Psoas muscle (tissue), 8 donors: ENCODE results near the gene LPP. TPM values are rescaled to one million over a fixed set of nuclear protein-coding genes. Genes with fewer than 3 reads are reported as not detected.

Source experiments
- ATAC-seq, 4 donors: fragments of 200-7000 bp; cut with Tn5 transposase; one replicate each; pipeline ENCODE4 v1.9.1; 2020; ENCODE audit warnings: moderate library complexity in 3 of 4, mild to moderate bottlenecking in 2 of 4
- DNase-seq, 2 donors: peaks; one replicate each; pipeline ENCODE4 v3.0.0-alpha.2; 2020
- H3K27ac ChIP-seq: fragments of 200-600 bp; one replicate; pipeline ENCODE4 v1.8.0; 2022
- H3K27me3 ChIP-seq, 3 donors: fragments of 200-600 bp in 1 of 3; one replicate each; pipeline versions ENCODE4 v1.6.1 to v1.8.0; 2013 to 2022; ENCODE audit warnings: low read length in 2 of 3, mild to moderate bottlenecking in 2 of 3, moderate library complexity in 1 of 3; ENCODE audit not compliant: insufficient read depth in 3 of 3
- H3K36me3 ChIP-seq, 2 donors: fragments of 200-600 bp in 1 of 2; one replicate each; pipeline versions ENCODE4 v1.6.1 to v1.8.0; 2013 to 2022; ENCODE audit warnings: low read depth in 1 of 2, mild to moderate bottlenecking in 1 of 2, moderate library complexity in 1 of 2; ENCODE audit not compliant: insufficient read depth in 1 of 2
- H3K4me1 ChIP-seq: fragments of 200-600 bp; one replicate; pipeline ENCODE4 v1.8.0; 2022
- H3K4me3 ChIP-seq: fragments of 200-600 bp; one replicate; pipeline ENCODE4 v1.8.0; 2022; ENCODE audit warnings: mild to moderate bottlenecking
- H3K9me3 ChIP-seq: fragments of 200-600 bp; one replicate; pipeline ENCODE4 v1.8.0; 2022
- WGBS, 3 donors: extraction: QIAGEN DNeasy Blood & Tissue Kit; methylation state at CpG; one replicate each; pipeline versions ENCODE4 v1.1.6 to v1.1.7; 2013; 5-methylcytosine and 5-hydroxymethylcytosine counted together
- intact Hi-C, 2 donors: fragments of 100-400 bp; cut with DNase I; formaldehyde crosslinking; loops; one replicate each; pipeline versions ENCODE4 v1.11.0 to v1.14.2; 2022
- polyA plus RNA-seq, 3 donors: library from polyadenylated mRNA; stranded (reverse); fragments of 200-250 nt; gene quantifications; one replicate each; pipeline ENCODE4 v1.2.3, GENCODE V29; 2013
- total RNA-seq, 4 donors: library from RNA; stranded (reverse); fragmentation: NEBNext Ultra II Directional in 2 of 4; extraction: Animal tissue kit (Norgen Biotek cat#: 25700) in 2 of 4; gene quantifications; one replicate each; pipeline versions ENCODE4 v1.2.1 to v1.2.4, GENCODE V29; 2021 to 2023
- TF ChIP-seq, protein P1 (sequence below): fragments of 200-600 bp; IDR thresholded peaks from one replicate; pipeline ENCODE4 v1.8.0; 2022; ENCODE audit warnings: antibody characterized with exemption
- donor health status: healthy with polysubstance abuse.
- donor health status: DM: no; HTN: no; CAD: no; lungs with moderate emphysema.
- donor health status: Bipolar disorder and iron deficiency.
- donor health status: healthy.
- donor health status: DM: yes; HTN: yes; CAD: no.
- donor health status: DM: no; HTN: no; CAD: no.
- donor health status: DM: no; HTN: no; CAD: no.
- donor health status: DM: yes; HTN: yes; CAD: no.

LPP gene
- total and polyA plus RNA-seq, 7 donors, result 2.6 to 80.3 (median 42.8) TPM

DNA sequence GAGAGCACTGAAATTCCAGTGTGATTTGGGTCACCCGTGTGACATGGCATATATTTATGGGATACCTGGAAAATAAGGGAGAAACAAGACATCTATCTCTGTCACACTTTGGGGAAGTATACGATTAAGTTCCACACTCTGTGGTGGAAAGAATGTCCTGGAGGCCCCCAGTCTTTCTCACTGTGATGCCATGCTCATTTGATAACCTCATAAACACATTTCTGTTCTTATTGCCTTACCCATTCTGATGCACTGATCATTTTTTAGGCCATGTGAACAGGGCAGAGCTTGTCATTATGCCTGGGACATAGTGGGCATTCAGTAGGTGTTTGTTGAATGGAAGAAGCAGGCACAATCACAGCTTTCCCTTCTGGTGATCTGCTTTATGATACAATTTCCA lies 668.5 kb downstream of the LPP start:
- Histone ChIP-seq H3K4me1 (peaks cover 23% of the 10 kb centered on the region), H3K27me3 (no peaks in the 10 kb centered on the region), H3K27ac (no peak overlapping the region), H3K9me3 (no peaks in the 10 kb centered on the region), H3K4me3 (no peak overlapping the region), H3K36me3 (no peaks in the 10 kb centered on the region)
- DNase-seq (no peak), ATAC-seq (no peak)
- TF ChIP-seq, protein P1, sequence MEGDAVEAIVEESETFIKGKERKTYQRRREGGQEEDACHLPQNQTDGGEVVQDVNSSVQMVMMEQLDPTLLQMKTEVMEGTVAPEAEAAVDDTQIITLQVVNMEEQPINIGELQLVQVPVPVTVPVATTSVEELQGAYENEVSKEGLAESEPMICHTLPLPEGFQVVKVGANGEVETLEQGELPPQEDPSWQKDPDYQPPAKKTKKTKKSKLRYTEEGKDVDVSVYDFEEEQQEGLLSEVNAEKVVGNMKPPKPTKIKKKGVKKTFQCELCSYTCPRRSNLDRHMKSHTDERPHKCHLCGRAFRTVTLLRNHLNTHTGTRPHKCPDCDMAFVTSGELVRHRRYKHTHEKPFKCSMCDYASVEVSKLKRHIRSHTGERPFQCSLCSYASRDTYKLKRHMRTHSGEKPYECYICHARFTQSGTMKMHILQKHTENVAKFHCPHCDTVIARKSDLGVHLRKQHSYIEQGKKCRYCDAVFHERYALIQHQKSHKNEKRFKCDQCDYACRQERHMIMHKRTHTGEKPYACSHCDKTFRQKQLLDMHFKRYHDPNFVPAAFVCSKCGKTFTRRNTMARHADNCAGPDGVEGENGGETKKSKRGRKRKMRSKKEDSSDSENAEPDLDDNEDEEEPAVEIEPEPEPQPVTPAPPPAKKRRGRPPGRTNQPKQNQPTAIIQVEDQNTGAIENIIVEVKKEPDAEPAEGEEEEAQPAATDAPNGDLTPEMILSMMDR, result no peak
- WGBS, 3 donors, result 71 to 75% (median 74%) methylated on average over 2 of the region's 2 CpGs
- intact Hi-C loops, result no loop called here

- no peak overlapping the region for H3K27ac ChIP-seq
- 61 to 78% (median 69%) methylated on average over 8 of the region's 8 CpGs for WGBS, 3 donors
Observed at GRCh38 chr3:188824566-188824965, 670.6 kb downstream of the LPP start.

DNA sequence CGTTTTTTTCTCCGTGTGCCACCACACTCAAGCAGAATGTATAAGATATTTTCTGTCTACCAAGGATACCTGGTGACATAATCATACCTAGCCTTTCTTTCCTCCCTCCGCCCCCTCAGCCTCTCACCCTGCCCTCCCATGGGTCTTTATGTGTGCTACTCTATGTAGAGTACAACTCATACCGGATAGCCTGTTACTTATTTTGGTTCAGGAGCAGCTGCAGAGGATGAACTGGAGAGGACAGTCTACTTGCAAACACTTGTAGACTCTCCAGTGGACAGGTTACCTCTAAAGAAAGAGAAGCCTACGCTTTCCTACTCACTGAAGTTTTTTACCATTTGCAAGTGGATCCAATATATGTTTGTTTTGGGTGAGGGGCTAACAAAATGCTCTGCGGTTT lies 671.9 kb downstream of the LPP start:
- peak in 1 of 4 donors; percentile 22 for ATAC-seq
- H3K4me1 ChIP-seq, result peaks cover 14% of the 10 kb centered on the region
- no peaks in the 10 kb centered on the region for H3K9me3 ChIP-seq
- intact Hi-C loops, result no loop called here
- TF ChIP-seq, protein P1, result no peak
- H3K4me3 ChIP-seq, result no peak overlapping the region
- H3K36me3 ChIP-seq, result no peaks in the 10 kb centered on the region
- no peak for DNase-seq
- H3K27me3 ChIP-seq, result no peaks in the 10 kb centered on the region
- H3K27ac ChIP-seq, result no peak overlapping the region
- 84 to 89% (median 86%) methylated on average over 6 of the region's 6 CpGs for WGBS, 3 donors

More at GRCh38 chr3:188824566-188824965, 670.6 kb downstream of the LPP start:
- H3K9me3 ChIP-seq, result no peaks in the 10 kb centered on the region
- no peak for ATAC-seq
- peaks cover 15% of the 10 kb centered on the region for H3K4me1 ChIP-seq
- no peak for DNase-seq
- H3K36me3 ChIP-seq, result no peaks in the 10 kb centered on the region
- intact Hi-C loops, result no loop called here
- H3K27me3 ChIP-seq, result no peaks in the 10 kb centered on the region
- no peak overlapping the region for H3K4me3 ChIP-seq
- TF ChIP-seq, protein P1, result no peak

- ATAC-seq, result no peak
- peaks cover 12% of the 10 kb centered on the region for H3K4me1 ChIP-seq
- WGBS, 3 donors, result 89 to 96% (median 94%) methylated on average over 1 of the region's 1 CpG
- no peaks in the 10 kb centered on the region for H3K27me3 ChIP-seq
- no peaks in the 10 kb centered on the region for H3K36me3 ChIP-seq
- TF ChIP-seq, protein P1, result no peak
- H3K9me3 ChIP-seq, result no peaks in the 10 kb centered on the region
- intact Hi-C loops, result no loop called here
- no peak for DNase-seq
- H3K4me3 ChIP-seq, result no peak overlapping the region
- H3K27ac ChIP-seq, result no peak overlapping the region
Observed at GRCh38 chr3:188826574-188826973, 672.6 kb downstream of the LPP start.

DNA sequence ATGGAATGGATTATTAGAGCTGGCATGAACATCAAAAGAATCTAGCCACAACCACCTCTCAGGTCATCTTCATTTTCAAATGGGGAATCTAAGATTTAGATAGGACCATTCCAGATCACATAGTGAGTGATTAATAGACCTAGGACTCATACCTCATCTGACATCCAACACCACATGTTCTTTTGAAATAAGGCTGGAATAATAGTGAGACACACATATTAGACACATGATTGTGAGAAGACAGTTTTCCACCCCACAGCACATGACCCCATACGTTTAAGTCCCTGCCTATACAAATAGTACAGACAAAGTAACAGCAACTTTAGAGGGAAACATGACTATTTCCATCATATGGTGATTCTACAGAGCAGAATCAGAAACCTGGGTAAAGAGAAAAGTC lies 673.1 kb downstream of the LPP start:
- TF ChIP-seq, protein P1, result no peak
- intact Hi-C loops, result no loop called here
- Histone ChIP-seq H3K9me3 (no peaks in the 10 kb centered on the region), H3K36me3 (no peaks in the 10 kb centered on the region), H3K4me1 (peaks cover 10% of the 10 kb centered on the region), H3K4me3 (no peak overlapping the region), H3K27ac (no peak overlapping the region), H3K27me3 (no peaks in the 10 kb centered on the region)
- ATAC-seq (peak; percentile 65 to 80 (median 72)), DNase-seq (no peak)
- WGBS, 3 donors, result 46 to 63% (median 59%) methylated on average over 1 of the region's 1 CpG
